T1000 (cell line): Measurements from ENCODE around the gene SAP30L.
A peak's percentile ranks its signal among the peaks of the same experiment; 100 is the strongest.

Experiments
- DNase-seq: peaks from one replicate; lab custom pipeline; 2025; ENCODE audit warnings: mixed read lengths; lab: John Stamatoyannopoulos, UW

Gene SAP30L, protein sequence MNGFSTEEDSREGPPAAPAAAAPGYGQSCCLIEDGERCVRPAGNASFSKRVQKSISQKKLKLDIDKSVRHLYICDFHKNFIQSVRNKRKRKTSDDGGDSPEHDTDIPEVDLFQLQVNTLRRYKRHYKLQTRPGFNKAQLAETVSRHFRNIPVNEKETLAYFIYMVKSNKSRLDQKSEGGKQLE

DNA sequence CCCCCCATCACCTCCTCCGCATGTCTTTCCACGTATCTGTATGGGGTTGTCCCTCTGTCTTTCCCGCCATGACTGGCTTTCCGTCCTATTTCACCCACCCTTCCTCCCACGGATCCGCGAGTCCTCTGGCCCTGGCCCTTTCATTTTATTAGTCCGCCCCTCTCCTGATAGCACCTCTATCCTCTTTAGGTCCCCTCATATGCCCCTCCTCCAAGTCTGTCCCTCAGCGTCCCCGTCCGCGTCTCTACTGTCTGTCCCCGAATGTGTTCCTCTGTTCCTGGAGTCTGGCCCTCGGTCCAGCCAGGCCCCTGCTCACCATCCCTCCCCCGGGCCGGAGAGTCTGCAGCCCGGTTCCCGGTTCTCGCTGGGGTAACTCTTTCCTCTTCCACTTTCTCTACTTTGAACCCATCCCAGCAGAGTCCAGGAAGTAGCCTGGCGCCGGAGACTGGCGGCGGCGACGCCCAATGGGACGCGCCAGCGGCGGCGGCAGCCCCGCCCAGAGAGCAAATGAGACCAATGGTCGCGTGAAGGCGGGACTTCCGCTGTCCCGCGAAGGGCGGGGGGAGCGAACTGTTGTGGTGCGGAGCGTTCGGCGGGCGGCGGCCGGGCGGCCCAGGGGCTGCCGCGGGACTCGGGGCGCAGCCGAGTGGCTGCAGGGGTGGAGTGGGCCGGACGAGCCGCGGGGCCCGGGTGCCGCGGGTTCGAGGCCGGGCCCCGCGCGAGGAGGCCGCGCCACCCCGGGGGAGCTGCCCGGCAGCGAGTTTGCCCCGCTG lies at the start of gene SAP30L:
TSS of gene SAP30L (plus strand) at position 576 of the 773 bp plus-strand sequence. CDS start 608 bp downstream, outside the sequence.
- peak; percentile 91 for DNase-seq

DNA sequence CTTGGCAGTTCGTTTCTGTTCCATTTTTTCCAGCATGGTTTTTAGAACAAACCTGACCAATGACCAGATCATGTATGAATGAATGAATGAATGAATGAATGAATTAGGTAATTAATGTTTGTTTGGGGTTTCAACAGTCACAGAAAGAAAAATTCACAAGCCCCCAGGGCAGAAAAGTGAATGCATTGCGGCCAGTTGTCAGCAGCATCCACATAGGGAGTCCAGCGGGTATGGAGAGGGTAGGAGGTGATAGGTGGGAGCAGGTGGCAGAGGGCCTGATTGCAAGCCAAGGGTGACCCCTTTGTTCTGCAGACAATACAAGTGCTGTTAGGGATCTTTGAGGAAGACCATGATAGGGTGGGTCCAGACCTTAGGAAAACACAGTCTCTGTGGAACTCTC lies 49.7 kb upstream of the SAP30L start:
- no peak for DNase-seq

DNA sequence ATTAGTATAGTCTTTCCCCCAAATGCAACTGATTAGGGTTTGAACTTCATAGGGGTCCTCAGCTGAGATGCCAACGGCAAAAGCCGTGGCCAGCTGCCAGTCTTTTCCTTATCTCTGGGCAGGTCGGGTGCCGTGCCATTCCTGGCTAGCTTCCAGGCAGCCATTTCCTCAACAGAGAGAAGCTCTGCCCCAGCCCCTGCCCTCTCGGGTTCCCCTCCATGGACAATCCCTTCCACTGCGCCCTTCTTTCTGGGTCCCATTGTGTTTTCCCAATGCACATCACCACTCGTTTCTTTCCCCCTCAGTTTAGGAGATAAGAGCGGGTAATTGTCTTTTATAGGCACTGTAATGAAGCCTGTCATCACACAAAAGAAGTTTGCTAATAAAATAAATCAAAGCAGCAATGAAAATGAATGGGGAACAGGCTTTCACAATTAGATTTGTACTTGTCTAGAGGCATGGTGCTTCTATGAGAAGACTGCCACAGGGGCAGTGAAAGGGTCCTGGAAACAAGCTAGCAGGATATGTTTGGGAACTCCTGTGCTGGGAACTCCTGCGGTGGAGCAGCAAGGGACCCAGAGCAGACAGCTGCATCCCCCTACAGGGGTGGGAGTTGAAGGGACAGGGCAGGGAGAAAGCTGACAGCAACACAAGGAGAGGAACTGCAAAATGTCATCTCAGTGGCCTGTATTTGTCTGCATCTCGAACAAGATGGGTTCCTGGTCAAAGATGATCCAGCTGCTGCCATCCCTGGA lies 48.0 kb upstream of the SAP30L start:
- no peak for DNase-seq

DNA sequence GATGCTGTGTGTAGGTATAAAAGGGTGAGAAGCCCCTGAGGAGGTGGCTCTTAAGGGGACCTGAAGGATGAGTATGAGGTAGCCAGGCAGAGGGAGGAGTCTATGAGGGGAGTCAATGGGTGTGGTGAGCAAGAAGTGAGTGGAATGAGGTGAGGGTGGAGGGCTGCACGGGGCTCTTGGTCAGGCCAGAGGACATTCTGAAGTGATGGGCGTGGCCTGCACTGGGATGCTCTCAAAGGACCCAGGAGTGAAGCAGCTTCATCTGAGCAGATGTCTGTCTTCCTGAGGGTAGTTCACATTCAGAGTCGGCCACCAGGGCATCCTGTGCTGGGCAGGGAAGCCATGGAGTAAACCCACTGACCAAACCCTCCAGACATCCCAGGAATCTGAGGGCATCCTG lies 45.1 kb upstream of the SAP30L start:
- no peak for DNase-seq

DNA sequence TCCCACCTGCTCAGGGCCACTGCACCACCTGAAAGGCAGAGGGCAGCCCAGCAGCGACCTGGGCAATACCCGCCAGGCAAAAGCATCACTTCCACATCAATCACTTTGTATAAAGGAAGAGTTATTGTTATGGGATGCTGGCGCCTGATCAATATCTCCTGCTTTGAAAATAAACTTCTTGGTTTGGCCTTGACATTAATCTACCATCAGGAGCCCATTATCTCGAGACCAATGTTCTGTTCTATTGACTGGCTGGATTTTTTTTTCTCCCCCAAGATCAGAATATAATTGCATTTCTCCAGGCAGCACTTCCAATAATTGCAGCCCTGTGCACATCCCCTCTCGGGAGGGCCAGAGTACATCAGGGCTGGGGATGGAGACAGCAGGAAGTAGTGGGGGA lies 44.4 kb upstream of the SAP30L start:
- no peak for DNase-seq

DNA sequence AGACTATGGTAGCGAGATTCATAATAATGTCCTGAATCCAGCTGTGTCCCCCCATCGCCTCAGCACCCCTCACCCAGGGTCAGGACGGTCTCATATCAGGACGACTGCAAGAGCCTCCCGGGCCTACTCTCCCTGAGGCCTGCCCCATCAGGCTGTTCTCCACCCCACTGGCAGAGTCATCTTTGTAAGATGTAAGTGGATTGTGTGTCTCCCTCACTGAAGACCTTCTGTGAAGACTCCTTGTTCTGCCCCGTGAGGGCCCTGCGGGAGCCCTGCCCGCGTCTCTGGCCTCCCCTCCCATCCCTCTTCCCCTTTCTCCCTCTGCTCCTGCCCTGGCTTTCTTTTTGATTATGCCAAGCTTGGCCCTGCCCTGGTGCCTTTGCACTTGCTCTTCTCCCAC lies 43.9 kb upstream of the SAP30L start:
- DNase-seq = no peak

DNA sequence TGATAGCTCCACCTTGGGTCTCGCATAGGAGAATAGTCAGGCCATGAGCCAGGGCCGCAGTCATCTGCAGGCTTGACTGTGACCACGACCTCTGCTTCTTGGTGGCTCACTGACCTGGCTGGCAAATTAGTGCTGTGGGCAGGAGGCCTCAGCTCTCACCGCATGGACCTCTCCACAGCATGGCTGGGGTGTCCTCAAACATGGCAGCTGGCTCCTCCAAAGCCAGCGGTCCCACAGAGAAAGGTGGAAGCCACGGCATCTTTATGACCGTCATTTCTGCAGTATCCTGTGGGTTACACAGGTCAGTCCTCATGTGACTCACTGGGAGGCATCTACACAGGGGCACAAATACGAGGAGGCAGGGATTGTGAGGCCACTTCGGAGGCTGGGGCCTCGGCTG lies 43.2 kb upstream of the SAP30L start:
- DNase-seq = no peak

DNA sequence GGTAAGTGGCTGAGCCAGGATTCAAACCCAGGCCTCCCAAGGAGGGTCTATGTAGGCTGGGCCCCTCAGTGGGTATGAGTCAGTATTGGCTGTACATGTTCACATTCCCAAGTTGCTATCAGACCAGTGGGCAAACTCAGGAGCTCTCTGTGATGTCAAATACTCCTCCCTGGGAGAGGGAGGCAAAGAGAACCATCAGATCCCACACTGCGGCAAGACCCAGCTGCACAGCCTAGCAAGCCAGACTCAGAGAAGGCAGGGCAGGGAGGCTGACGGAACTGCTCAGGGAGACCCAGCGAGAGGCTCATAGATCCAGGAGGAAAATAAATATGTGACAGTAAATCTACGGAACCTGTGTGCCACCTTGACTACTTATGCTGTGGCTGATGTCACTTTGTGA lies 42.6 kb upstream of the SAP30L start:
- no peak for DNase-seq

DNA sequence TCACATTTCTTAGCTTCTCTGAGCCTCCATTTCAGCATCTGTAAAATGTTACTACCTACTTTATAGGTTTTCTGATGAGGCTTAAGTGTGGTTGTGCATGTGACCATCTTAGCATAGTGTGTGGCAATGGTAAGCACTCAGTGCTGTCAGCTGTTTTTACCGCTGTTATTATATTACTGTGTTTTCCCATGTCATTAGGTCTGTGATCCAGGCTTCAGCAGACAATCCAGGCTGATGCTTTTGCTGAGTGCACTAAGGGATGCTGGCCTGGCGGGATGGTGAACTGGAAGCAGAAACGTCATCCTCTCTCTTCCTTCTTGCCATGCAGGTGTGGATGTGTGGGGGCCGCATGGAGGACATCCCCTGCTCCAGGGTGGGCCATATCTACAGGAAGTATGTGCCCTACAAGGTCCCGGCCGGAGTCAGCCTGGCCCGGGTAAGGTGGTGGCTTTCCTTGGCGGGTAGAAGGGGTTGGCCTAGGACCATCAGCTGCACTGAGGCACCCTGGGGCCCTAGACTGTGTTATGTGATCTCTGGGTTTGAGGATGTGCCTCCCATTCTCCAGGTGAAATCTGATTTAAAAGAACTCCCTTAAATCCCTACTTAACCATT lies 41.9 kb upstream of the SAP30L start:
- DNase-seq = no peak

DNA sequence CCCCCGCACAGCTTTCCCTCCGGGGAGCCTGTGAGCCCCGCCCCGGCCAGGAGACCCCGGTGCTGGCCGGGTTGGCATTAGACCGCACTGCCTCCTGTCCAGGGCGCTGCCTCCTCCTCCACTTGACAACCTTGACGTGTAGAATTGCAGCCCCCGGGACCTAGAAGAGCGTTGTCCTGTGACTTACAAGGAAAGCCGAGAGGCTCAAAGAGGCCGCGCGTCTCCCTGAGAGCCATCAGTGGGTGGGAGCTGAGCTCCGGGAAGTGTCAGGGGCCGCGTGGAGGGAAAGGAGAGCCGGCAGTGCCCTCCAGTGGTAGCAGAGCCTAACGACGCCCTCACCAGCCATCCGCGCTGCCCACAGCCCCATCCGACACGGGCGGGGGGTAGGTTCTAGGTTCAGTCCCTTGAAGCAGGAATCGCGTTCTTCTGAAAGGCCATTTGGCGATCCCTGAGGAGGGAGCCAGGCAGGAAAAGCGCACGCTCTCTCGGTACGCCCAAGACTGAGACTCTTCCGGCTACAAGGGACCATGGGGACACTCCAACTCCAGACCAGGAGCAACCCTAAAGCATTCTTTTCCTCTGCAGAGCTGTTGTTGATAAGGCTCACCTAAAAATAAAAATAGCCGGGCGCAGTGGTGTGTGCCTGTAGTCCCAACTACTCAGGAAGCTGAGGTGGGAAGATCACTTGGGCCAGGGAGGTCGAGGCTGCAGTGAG lies 40.6 kb upstream of the SAP30L start:
- peak; percentile 56 for DNase-seq

DNA sequence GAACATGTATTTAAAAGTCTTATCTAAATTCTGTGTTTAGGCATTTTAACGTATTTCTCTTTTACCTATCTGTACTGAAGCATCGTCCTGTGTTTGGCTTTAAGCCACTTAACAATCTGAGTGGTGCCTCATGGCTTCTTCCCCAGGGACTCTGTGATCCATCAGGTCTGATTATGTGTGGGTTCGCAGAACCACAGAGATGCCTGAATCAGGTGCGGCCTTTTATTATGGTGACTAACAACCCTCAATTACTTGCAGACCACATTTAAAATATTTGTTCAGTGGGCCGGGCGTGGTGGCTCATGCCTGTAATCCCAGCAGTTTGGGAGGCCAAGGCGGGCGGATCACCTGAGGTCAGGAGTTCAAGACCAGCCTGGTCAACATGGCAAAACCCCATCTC lies 39.6 kb upstream of the SAP30L start:
- DNase-seq = peak; percentile 47

DNA sequence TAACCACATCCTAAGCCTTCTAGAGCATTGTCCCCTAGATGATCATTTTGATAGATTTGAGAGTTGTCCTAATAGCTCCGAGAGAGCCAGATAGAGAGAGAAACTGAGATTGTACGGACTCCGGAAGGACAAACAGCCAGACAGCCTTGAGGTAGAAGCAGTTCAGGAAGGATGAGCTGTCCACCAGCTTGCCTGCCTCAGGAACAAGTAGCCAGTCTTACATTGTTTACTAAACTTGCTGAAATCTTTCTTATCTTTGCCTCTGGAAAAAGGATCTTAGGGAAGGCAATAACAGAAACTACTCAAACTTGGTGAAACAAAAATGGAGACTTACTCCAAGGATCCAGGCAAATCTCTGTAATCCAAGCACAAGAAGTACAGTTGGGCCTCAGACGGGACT lies 39.0 kb upstream of the SAP30L start:
- DNase-seq = no peak

DNA sequence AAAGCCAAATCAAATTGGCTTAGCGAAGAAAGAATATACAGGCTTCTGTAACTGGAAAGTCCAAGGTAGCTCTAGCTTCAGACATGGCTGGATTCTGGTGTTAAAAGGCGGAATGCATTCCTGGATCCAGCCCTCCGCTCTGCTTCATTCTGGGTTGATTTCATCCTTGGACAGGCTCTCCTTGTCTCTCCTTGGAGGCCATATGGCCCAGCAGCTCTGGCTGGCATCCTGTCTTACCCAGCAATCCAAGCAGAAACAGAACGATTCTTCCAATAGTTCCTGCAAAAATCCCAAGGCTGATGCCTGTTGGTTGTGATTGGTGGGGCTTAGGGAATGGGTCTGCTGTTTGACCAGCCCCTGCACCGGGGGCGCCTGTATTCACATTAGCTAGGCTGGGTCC lies 37.0 kb upstream of the SAP30L start:
- no peak for DNase-seq

DNA sequence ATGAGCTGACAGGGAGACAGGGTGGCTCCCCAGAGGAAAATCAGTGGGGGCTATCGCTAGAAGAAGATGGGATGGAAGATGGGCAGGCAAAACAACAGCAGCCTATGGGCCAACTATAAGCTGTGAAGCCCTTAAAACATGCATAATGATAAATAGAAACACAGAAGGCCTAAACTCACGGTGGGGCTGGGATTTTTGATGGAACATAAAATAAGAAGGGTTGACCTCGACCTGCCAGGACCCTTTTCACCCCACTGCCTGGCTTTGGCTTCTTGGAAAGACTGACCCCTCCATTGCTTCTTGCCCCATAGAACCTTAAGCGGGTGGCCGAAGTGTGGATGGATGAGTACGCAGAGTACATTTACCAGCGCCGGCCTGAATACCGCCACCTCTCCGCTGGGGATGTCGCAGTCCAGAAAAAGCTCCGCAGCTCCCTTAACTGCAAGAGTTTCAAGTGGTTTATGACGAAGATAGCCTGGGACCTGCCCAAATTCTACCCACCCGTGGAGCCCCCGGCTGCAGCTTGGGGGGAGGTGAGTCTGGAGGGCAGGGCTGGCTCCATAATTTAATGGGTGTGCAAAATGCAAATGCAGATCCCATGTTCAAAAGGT lies 36.5 kb upstream of the SAP30L start:
- no peak for DNase-seq

DNA sequence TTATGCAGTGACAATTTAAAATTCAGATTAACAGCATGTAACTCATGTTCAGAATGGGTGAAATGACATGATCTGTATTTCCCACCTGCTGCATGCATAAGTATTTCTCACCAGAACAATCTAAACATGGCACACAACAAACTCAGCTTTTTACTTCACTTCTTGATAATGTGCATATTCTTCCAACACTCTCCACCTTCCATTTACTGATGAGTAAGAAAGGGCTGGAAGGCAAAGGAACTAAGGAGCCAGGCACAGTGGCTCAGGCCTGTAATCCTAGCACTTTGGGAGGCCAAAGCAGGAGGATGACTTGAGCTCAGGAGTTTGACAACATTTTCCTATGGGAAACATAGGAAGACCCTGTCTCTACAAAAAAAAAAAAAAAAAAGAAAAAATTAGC lies 35.8 kb upstream of the SAP30L start:
- no peak for DNase-seq

DNA sequence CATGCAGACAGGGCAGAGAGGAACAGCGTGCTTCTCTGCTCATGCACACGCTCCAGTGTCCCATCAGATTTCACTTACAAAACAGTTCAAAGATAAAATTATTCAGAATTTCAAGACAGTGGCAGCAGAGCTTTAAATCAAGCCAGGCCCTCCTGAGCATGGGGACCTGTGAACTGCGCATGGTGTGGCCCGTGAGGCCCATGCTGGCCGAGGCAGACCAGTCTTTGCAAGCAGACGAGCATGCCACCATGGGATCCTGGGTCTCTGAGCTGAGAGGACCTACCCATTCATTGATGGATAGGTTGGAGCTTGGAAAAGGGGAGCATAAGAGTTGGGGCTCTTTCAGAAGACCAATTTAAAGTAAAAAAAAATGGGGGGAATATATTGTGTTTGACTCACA lies 35.0 kb upstream of the SAP30L start:
- no peak for DNase-seq

DNA sequence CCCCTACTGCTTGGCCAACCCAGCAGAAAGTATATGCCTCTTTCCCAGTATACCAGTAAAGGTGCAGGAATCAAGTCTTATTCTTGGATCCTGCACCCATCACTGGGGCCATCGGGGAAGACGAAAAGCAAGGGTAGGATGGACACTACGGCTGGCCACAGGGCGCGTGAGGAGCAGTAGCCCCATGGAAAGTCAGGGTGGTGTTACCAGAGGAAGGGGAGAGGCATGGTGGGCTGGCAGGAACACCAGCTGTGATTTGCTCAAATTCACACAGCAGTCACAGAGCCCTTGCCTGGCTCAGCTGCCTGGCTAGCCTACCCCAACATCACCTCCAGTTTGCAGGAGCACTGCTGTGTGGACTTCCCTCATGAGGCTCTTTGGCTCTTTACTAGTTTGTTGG lies 34.5 kb upstream of the SAP30L start:
- no peak for DNase-seq

DNA sequence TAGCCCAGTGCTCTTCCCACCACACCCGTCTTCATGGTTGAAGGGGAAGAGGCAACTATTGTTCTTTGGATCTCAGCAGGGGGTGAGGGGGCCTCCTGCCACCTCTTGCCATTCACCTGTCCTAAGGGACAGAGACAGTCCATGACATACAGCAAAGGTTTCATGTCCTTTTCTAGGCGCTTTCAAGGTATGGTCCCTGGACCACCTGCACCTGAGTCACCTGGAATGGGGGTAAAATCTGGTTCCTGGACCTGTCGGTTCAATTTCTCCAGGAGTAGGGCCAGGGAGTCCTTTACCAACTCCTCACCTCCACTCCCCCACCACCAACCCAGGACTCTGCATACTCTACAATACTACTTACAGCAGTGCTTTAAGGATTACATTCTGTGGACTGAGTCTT lies 33.5 kb upstream of the SAP30L start:
- DNase-seq = no peak

DNA sequence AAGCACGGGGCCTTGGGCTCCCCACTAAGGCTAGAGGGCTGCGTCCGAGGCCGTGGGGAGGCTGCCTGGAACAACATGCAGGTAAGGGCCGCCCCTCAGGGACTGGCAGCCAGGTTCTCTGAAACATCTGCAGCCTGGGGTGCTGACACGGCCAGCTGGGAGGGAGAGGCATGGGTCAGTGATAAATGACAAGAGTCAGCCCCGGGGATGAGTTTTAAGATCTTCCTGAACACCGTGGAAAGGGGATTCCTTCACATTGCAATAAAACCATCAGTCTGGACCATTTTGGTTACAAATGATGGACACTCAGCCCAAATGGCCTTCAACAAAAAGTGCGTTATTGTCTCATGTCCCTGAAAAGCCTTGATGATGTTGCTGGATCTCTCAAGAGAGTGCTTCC lies 32.9 kb upstream of the SAP30L start:
- DNase-seq = no peak

DNA sequence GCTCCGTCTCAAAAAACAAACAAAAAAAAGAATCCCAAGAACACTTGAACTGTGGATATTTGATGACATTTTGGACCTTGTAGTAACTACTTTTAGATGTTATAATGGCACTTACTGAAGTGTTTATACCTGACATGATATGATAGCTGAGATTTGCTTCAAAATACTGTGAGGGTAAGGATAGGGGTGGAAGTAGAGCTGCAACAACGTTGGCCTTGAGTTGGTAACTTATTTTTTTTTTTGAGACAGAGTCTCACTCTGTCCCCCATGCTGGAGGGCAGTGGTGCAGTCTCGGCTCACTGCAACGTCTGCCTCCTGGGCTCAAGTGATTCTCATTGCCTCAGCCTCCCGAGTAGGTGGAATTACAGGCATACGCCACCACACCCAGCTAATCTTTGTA lies 30.7 kb upstream of the SAP30L start:
- DNase-seq = no peak

DNA sequence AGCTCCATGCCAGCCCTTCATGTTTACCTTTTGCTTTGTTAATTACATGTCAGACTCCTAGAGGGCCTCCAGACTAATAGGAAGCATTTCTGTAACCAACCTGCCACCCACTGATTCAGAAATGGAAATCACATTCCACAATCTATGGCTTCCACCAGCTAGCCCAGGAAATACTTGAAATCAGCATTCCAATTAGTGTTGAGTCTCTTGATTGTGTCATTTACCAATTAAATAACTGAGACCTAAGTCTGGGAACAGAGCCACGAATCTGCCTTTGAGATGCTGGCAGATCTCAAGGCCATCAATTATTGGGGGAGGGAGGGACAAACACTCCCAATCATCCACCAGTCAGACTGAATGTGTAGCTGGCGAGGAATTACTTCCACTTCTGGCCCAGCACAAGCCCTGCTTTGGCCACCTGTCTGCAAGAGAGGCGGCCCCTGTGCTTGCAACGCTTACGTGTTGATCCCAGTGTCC lies 27.4 kb upstream of the SAP30L start:
- no peak for DNase-seq

DNA sequence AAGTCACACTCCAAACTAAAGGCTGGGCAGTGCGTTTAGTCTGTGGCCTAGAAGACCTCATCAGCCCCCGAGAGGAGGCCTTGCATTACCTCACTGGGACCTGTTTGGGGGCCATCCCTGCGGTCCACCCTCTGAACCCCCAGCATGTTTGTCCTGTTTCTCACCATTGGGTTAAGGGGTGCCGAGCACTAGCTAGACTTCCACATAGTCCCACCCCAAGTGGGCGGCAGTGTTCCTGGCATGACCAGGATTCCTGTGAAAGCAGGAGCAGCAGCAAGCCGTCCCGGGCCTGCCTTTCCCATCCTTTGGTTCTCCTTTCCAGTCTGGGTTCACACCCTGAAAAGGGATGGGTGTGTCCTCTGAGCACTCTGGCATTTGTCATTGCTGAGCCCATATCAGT lies 26.6 kb upstream of the SAP30L start:
- no peak for DNase-seq
